IMR-90 (cell line): ENCODE measurements around the gene ONECUT1. TPM values are rescaled to one million over a fixed set of nuclear protein-coding genes. Genes with fewer than 3 reads are reported as not detected.

Experiments
- ATAC-seq: fragments of 200-7000 bp; cut with Tn5 transposase; 2 replicates; pipeline ENCODE4 v1.9.1; 2020; ENCODE audit warnings: low read depth, mild to moderate bottlenecking, moderate library complexity
- BruUV-seq: library from RNA; stranded (reverse); fragments of 400-500 nt; replicated peaks from 2 replicates; lab custom pipeline; 2021; lab: Mats Ljungman, UMichigan
- CTCF ChIA-PET: fragments of 300-600 bp; formaldehyde crosslinking; extraction: SDS; loops from one replicate; lab custom pipeline; 2021; ENCODE audit warnings: antibody characterized with exemption; lab: Yijun Ruan, JAX
- POLR2A ChIA-PET: fragments of 300-600 bp; sonication (Branson Sonifier 250); formaldehyde crosslinking; loops from one replicate; lab custom pipeline; 2022; ENCODE audit warnings: antibody characterized with exemption; ENCODE audit not compliant: unreplicated experiment; lab: Charles Lee
- DNase-seq: peaks from one replicate; pipeline ENCODE4 v3.0.0; 2013
- H2AFZ ChIP-seq: replicated peaks from 2 replicates; pipeline ENCODE3; 2013; ENCODE audit warnings: low read length, mild to moderate bottlenecking; ENCODE audit not compliant: poor library complexity
- H2AK5ac ChIP-seq: 2 replicates; pipeline ENCODE4 v1.6.1; 2013; ENCODE audit warnings: low read depth, low read length, inconsistent platforms
- H2AK9ac ChIP-seq: replicated peaks from 2 replicates; pipeline ENCODE3; 2013; ENCODE audit warnings: mild to moderate bottlenecking, low read depth, low read length, moderate library complexity; ENCODE audit not compliant: poor library complexity
- H2BK120ac ChIP-seq: 2 replicates; pipeline ENCODE4 v1.6.1; 2013; ENCODE audit warnings: low read depth, low read length, inconsistent platforms
- H2BK15ac ChIP-seq: 3 replicates; pipeline ENCODE4 v1.6.1; 2013; ENCODE audit warnings: low read depth, low read length, inconsistent platforms
- H2BK20ac ChIP-seq: 2 replicates; pipeline ENCODE4 v1.6.1; 2013; ENCODE audit warnings: low read depth, mild to moderate bottlenecking, inconsistent platforms, low read length, moderate library complexity
- H2BK5ac ChIP-seq: 2 replicates; pipeline ENCODE4 v1.6.1; 2013; ENCODE audit warnings: mild to moderate bottlenecking, low read depth, low read length, inconsistent platforms; ENCODE audit not compliant: poor library complexity, severe bottlenecking
- H3K14ac ChIP-seq: replicated peaks from 2 replicates; pipeline ENCODE4 v1.6.1; 2013; ENCODE audit warnings: low read depth, low read length, inconsistent platforms
- H3K18ac ChIP-seq: 2 replicates; pipeline ENCODE4 v1.6.1; 2013; ENCODE audit warnings: low read depth, low read length, control low read depth
- H3K23ac ChIP-seq: 2 replicates; pipeline ENCODE4 v1.6.1; 2013; ENCODE audit warnings: low read depth, low read length, inconsistent platforms
- H3K27ac ChIP-seq: 2 replicates; pipeline ENCODE4 v1.5.1; 2013; ENCODE audit warnings: mild to moderate bottlenecking, control low read depth, low read length; ENCODE audit not compliant: insufficient read depth
- H3K27me3 ChIP-seq: 2 replicates; pipeline ENCODE4 v1.6.1; 2013; ENCODE audit warnings: low read length; ENCODE audit not compliant: control insufficient read depth, insufficient read depth
- H3K36me3 ChIP-seq: 2 replicates; pipeline ENCODE4 v1.6.1; 2013; ENCODE audit warnings: low read length, mixed read lengths; ENCODE audit not compliant: control insufficient read depth, insufficient read depth
- H3K4ac ChIP-seq: 2 replicates; pipeline ENCODE4 v1.6.1; 2013; ENCODE audit warnings: low read depth, low read length, inconsistent platforms
- H3K4me1 ChIP-seq: 2 replicates; pipeline ENCODE4 v1.6.1; 2013; ENCODE audit warnings: low read length, mixed read lengths; ENCODE audit not compliant: control insufficient read depth, insufficient read depth
- H3K4me2 ChIP-seq: 2 replicates; pipeline ENCODE4 v1.6.1; 2013; ENCODE audit warnings: low read depth, mild to moderate bottlenecking, control low read depth, low read length, moderate library complexity
- H3K4me3 ChIP-seq: 2 replicates; pipeline ENCODE4 v1.5.1; 2013; ENCODE audit warnings: low read depth, mild to moderate bottlenecking, control low read depth, low read length, moderate library complexity; ENCODE audit not compliant: insufficient read depth
- H3K56ac ChIP-seq: 2 replicates; pipeline ENCODE4 v1.6.1; 2013; ENCODE audit warnings: low read length, inconsistent platforms; ENCODE audit not compliant: insufficient read depth; ENCODE audit errors: extremely low read depth
- H3K79me1 ChIP-seq, 2 experiments: 2 replicates each; pipeline ENCODE4 v1.6.1; 2013; ENCODE audit warnings: low read length in 2 of 2, inconsistent platforms in 1 of 2, low read depth in 1 of 2
- H3K9ac ChIP-seq: 2 replicates; pipeline ENCODE4 v1.6.1; 2013; ENCODE audit warnings: low read depth, low read length, control low read depth
- H3K9me1 ChIP-seq: 2 replicates; pipeline ENCODE4 v1.6.1; 2013; ENCODE audit warnings: low read length, inconsistent platforms; ENCODE audit not compliant: insufficient read depth
- H3K9me3 ChIP-seq: 2 replicates; pipeline ENCODE4 v1.6.1; 2013; ENCODE audit warnings: low read length; ENCODE audit not compliant: control insufficient read depth, insufficient read depth
- H4K20me1 ChIP-seq: 2 replicates; pipeline ENCODE4 v1.6.1; 2013; ENCODE audit warnings: low read length, inconsistent platforms; ENCODE audit not compliant: insufficient read depth
- H4K5ac ChIP-seq: 2 replicates; pipeline ENCODE4 v1.6.1; 2013; ENCODE audit warnings: mild to moderate bottlenecking, low read depth, low read length, control low read depth
- H4K8ac ChIP-seq, 2 experiments: 2 replicates each; pipeline ENCODE4 v1.6.1; 2013; ENCODE audit warnings: low read depth in 2 of 2, low read length in 2 of 2, control low read depth in 1 of 2, inconsistent platforms in 1 of 2
- H4K91ac ChIP-seq: 2 replicates; pipeline ENCODE4 v1.6.1; 2013; ENCODE audit warnings: low read depth, low read length, inconsistent platforms; ENCODE audit not compliant: insufficient read depth
- MAFK ChIP-seq: IDR thresholded peaks from 2 replicates; pipeline ENCODE4 v1.6.1; 2012; ENCODE audit warnings: low read depth, low read length, improper control_type of control experiment
- WGBS, 2 experiments: methylation state at CpG; one replicate each; pipeline versions ENCODE4 v1.1.5 to v1.1.7; 2013; ENCODE audit warnings: missing lambda C conversion rate in 2 of 2; ENCODE audit not compliant: insufficient read length in 1 of 2; ENCODE audit errors: extremely low coverage in 2 of 2; 5-methylcytosine and 5-hydroxymethylcytosine counted together
- dilution Hi-C: fragments of 300-500 bp; cut with HindIII; formaldehyde crosslinking; loops from one replicate; pipeline ENCODE4 v1.14.3; 2018; ENCODE audit warnings: low sequenced_read_pairs; ENCODE audit not compliant: unreplicated experiment
- in situ Hi-C: fragments of 300-500 bp; cut with MboI; formaldehyde crosslinking; loops from 3 replicates; pipeline ENCODE4 v1.14.3; 2019; ENCODE audit warnings: low sequenced_read_pairs, inconsistent platforms, mixed read lengths
- intact Hi-C: fragments of 100-400 bp; cut with micrococcal nuclease; formaldehyde crosslinking; loops from 2 replicates; pipeline ENCODE4 v1.10.0; 2022
- polyA plus RNA-seq, 3 experiments: library from polyadenylated mRNA; depleted of rRNA; stranded (reverse); fragments of >200 nt; gene quantifications; 2 replicates each; pipeline ENCODE4 v1.2.3, GENCODE V29; 2012; ENCODE audit warnings: low replicate concordance in 1 of 3
- total RNA-seq: library from RNA; depleted of rRNA; stranded (reverse); fragments of >200 nt; gene quantifications from 2 replicates; pipeline ENCODE4 v1.2.3, GENCODE V29; 2012

The ONECUT1 gene
- total and polyA plus RNA-seq, 2 of the 4 experiments (the other 2 are of a cell fraction), result not detected

DNA sequence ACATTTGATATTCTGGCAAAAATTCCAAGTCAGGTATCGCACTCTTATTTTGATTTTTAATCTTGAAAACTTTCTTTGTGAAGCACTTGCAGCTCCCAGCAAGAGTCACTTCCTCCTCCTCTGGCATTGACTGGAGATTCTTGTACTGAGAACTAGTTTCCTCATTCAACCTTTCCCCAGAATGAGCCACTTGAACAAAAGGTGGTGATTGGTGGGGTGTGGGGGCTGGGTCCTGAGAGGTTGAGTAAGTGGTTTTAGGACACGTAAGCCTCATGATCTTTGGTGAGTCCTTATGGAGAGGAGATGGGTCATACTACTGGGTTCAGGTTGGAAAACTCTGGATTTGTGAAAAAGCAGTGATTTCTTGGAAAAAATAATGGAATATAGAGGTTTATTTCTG lies 32.3 kb upstream of the ONECUT1 start:
- ATAC-seq, result no peak
- intact Hi-C loops, result no loop called here

More for the DNA sequence above, 32.3 kb upstream of the ONECUT1 start:
- Histone ChIP-seq H2BK5ac (no peak overlapping the region), H3K56ac (no peak overlapping the region), H4K91ac (no peak overlapping the region), H2BK15ac (no peak overlapping the region), H2BK120ac (no peak overlapping the region), H3K18ac (no peak overlapping the region), H2BK20ac (no peak overlapping the region), H3K4me3 (no peak overlapping the region), H3K4me1 (no peaks in the 10 kb centered on the region), H3K79me1 (no peaks in the 10 kb centered on the region), H3K27ac (no peak overlapping the region), H3K9ac (no peak overlapping the region), H4K5ac (no peak overlapping the region), H2AK5ac (no peak overlapping the region), H4K8ac (no peak overlapping the region), H3K4ac (no peak overlapping the region), H3K9me3 (no peaks in the 10 kb centered on the region), H3K14ac (no peak overlapping the region), H3K23ac (no peak overlapping the region), H2AK9ac (no peak overlapping the region), H3K9me1 (no peaks in the 10 kb centered on the region), H3K36me3 (no peaks in the 10 kb centered on the region), H3K27me3 (no peaks in the 10 kb centered on the region), H4K20me1 (no peaks in the 10 kb centered on the region), H2AFZ (no peak overlapping the region), H3K4me2 (no peak overlapping the region)
- ChIA-PET POLR2A (no interaction called here), CTCF (no interaction called here)
- no CpG with 5 or more reads among the region's 2 CpGs for WGBS, 2 experiments
- no TSS peak for BruUV-seq
- in situ Hi-C loops, result no loop called here
- TF ChIP-seq MAFK, result no peak
- dilution Hi-C loops, result no loop called here
- no peak for DNase-seq
